ENCODE results near the gene OR56B4.

OR56B4 gene

GRCh38 chr11:6152126-6152525, 44.6 kb downstream of the OR56B4 start:
- no peak for DNase-seq

- DNase-seq, result no peak
These were observed 49.3 kb downstream of the OR56B4 start for GRCh38 chr11:6156628-6157359.

Data from NCI-H146 (cell line).